GM12801 (cell line): ENCODE measurements around the gene LIX1.

Experiments used
- TF ChIP-seq, protein P1 (sequence below): IDR thresholded peaks from one replicate; pipeline ENCODE4 v1.5.1; 2011; ENCODE audit warnings: control low read depth; ENCODE audit not compliant: insufficient read length; ENCODE audit errors: extremely low read depth

Gene LIX1

DNA sequence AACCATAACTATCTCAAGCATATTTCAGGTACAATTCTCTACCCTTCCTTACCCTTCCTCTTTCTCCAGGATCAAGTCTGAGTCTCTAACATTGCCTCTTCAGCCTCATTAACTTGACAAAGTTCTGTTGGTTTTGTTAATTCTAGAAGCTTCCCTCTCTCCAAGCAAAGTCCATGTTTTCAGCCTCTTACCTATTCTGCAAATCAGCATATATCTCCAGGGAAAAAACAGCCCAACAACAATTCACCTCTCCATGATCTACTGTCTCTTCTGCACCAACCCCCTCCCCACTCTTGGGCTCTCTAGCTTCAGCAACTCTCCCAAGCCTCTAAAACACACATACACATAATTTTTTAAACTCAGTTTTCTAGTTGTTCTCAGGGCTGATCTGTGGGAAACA lies 72.2 kb downstream of the LIX1 start:
- TF ChIP-seq, protein P1, sequence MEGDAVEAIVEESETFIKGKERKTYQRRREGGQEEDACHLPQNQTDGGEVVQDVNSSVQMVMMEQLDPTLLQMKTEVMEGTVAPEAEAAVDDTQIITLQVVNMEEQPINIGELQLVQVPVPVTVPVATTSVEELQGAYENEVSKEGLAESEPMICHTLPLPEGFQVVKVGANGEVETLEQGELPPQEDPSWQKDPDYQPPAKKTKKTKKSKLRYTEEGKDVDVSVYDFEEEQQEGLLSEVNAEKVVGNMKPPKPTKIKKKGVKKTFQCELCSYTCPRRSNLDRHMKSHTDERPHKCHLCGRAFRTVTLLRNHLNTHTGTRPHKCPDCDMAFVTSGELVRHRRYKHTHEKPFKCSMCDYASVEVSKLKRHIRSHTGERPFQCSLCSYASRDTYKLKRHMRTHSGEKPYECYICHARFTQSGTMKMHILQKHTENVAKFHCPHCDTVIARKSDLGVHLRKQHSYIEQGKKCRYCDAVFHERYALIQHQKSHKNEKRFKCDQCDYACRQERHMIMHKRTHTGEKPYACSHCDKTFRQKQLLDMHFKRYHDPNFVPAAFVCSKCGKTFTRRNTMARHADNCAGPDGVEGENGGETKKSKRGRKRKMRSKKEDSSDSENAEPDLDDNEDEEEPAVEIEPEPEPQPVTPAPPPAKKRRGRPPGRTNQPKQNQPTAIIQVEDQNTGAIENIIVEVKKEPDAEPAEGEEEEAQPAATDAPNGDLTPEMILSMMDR: no peak

DNA sequence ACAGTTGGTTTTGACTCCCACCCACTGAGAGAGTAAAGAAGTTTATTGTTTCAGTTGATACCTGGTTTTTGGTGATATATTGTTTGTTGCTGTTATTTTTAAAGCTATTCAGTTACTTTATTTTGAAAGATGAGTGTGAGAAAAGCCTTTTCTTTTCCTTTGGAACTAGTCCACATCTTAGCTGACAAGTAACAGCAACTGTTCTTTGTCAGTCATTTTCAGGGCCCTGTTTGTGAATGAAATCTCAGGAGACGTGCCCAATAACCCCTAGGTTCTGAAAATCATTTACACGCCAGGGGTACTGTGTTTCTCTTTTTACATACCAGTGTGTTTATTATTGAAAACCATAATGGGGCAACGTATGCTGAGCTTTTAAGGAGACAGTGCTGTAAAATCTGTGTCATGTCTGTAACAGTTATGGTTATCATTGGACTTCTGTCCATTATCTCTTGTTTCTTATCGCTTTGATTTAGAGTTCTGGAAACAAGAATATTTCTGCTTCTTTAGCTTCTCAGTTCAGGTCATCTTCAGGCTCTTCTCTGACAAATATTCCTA lies 75.0 kb downstream of the LIX1 start:
- TF ChIP-seq, protein P1: no peak

DNA sequence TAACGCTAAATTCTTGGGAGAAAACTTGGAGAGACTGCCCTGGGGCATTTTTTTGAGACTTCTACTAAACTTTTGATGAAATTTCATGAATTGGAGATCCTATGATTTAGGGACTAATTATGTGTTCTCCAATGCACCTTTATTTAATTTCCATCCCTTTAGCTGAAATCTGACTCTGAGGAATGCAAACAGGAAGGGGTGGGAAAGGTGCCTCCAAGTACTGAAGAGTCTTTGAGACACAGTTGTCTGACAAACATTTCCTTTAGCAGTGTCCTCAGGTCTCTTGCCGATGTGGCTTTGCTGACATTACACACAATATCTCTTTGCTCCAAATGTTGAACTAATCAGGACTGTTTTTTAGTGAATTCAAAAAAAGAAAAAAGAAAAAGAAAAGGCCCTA lies 76.9 kb downstream of the LIX1 start:
- TF ChIP-seq, protein P1: no peak

DNA sequence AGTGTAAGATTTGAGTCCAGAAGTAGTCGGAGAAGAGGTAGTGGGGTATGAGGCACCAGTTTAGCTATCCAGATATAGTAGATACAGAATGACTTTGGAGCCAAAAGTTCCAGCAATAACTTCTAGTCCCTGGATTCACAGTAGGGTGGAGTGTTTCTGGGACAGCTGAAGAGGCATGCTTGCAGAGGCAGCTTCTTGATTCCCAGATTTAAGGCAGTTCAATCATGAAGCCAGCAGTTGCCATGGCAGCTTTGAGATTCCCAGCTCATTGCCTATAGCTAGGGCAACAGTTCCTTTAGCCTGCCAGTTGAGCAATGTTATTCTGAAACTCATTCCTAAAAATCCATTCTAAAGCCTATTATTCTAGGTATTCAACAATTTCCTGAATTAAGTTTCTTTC lies 79.2 kb downstream of the LIX1 start:
- TF ChIP-seq, protein P1: no peak

DNA sequence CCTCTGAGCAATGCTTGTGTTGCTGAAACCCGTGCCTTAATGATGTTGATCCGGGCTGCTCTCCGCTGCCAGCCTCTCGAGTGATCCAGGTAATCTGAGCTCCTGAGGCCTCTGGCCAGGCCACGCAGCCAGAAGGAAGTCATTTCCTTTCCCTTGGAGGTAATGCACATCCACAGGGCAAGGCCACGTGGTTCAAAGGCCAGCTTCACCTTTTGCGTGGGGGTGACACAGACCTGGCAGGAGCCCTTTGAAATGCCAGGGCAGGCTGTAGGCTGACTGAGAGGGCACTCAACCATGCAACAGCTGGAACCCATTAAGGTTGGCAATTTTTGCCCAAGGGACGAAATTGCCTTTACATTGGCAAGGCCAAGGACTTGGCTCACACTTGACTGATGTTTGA lies 80.4 kb downstream of the LIX1 start:
- TF ChIP-seq, protein P1: no peak

DNA sequence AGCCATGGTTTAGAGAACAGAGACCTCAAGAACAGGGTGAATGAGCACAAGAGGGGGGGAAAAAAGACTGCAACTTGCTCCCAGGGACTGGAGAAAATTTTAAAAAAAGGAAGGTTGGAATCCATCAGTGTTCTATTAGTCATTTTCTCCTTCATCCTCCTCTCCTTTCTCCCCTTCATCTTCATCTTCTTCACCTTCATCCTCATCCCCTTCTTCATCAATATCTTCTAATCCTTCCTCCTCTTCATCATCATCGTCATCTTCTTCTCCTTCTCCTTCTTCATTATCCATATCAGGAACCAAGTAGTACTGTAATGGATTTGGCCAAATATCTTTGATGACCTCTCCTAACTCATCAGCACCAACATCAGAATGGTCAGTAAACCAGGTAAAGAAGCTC lies 86.1 kb downstream of the LIX1 start:
- TF ChIP-seq, protein P1: no peak

DNA sequence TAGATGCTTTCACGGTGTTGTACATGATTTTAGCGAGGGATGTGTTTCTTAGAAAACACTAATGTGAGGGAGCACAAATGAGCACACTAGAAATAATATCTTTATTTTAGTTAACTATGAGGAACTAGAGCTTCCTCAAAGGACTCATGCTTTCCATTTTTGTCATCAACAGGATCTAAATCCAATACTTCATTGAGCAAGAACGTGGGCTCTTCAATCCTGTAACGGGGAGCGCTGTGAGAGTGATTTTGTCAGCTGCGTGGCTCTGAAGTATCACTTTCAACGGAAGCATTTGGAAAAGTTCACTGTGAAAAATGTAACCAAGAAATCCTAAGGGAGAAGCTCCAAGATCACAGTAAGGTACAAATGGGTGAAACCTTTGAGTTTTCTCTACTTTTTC lies 93.2 kb downstream of the LIX1 start:
- TF ChIP-seq, protein P1: no peak

DNA sequence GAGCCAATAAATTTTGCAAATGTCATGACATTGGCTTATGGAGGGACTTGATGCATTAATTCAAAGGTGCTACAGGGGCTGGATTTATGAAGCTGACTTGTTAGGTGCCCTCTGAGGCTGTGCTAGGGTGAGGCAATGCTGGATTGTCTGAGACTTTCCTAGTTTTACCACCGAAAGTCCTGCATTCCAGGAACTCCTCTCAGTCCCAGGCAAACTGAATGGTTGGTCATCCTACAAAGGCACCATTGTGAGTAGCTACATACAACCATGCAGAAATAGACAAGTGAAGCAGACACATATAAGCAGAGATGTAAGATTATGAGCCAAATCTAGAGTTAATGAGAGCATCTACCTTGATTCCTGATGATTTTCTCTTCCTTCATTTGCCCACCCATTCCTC lies 95.3 kb downstream of the LIX1 start:
- TF ChIP-seq, protein P1: no peak
